GM19455 (cell line): Measurements from ENCODE around the gene BACE1.

ENCODE experiments used
- ATAC-seq: cut with Tn5 transposase; IDR thresholded peaks from one replicate; pipeline ENCODE4 v1.9.1; 2021; ENCODE audit not compliant: unreplicated experiment

BACE1 gene

GRCh38 chr11:117313091-117313490, 3.0 kb downstream of the BACE1 start:
- no peak for ATAC-seq

DNA sequence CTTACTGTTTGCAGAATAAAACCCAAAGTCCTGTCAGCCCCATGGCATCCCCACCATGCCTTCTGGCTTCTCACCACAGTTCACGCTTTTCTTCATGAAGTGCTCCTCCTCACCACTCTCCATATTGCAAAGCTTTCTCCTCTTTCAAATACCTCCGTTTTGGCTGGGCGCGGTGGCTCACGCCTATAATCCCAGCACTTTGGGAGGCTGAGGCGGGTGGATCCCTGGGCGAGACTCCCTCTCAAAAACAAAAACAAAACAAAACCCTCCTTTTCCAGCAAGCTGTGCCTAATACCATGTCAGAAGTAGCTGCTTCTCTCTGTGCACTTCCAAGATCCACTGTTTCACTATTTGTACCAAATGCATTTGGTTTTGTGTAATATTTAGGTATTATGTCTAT, 6.7 kb downstream of the BACE1 start:
- ATAC-seq, result no peak

- no peak for ATAC-seq
These were observed 10.9 kb downstream of the BACE1 start for GRCh38 chr11:117305145-117305544.

DNA sequence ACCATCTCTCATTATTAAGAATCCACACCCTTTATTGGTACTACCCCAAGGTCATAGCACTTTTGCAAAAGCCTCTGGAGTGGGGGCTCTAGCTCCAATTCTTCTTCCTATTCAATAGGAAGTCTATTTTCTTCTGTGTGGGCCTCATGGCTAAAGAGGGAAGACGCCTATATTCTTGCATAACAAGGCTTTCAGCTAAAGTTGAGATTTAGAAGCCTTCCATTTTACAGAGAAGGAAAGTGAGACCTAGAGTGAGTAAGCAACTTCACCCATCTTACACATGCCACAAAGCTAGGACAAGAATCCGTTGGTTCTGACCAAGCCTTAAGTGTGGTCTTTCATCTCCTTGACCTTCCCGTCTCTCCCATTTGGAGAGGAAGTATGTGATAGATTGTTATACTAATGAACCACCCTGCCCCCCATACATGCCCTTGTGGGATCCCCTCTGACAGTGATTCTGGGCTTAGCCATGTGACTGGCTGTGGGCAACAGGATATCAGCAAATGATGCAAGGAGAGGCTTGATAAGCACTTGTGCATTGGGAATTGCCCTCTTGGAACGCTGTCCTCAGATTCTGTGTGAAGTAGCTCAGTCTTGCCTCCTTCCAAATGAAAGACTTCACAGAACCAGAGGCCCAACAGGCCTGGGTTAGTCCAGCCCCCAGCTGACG, 12.3 kb downstream of the BACE1 start:
- ATAC-seq, result no peak

- ATAC-seq, result no peak
These were observed 13.0 kb downstream of the BACE1 start for GRCh38 chr11:117303101-117303500.

DNA sequence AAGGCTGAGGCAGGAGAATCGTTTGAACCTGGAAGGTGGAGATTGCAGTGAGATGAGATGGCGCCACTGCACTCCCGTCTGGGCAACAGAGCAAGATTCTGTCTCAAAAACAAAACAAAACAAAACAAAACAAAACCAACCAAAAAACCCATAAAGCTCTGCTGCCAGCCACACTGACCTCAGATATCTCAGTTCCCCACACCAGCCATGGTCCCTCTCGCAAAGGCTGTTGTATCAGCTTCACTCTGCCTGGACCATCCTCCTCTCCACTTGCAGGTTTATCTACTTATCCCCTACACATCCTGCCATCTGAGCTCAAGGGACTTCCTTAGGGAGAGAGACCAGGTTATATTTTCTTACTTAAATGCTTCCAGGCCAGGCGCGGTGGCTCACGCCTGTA, 13.8 kb downstream of the BACE1 start:
- no peak for ATAC-seq

DNA sequence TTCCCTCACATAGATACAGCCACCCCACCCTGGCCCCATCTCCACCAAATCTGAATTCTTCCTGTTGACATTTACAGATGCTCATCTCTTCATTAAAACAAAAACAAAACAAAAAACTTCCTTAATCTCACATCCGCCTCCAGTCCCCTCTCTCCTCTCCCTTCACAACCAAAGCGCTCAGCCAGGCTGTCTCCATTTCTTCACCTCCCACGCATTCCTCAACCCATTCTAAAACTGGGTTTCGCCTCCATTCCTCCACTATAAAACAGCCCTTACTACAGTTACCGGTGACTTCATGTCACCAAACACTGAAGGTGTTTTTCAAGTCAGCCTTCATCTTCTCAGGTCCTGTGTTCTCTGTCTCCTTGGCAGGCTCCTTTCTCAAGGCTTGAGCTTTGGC, 15.3 kb downstream of the BACE1 start:
- no peak for ATAC-seq

DNA sequence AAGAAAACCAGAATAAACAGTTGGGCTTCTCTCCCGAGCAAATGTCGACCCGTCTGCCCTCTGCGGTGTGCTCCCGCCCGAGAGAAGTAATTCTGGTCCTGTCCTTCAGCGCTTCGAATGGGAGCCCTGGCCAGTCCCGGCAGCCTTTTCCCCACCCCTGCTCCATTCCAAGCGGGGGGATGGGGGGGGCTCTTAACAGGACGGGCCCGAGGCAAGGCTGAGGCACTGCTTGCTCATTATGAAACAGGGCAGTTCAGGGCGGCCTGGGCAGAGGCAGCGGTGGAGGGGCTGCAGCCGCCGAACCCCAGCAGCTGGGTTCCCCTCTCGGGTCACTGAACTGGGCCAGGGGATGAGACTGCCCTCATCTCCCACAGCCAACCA, 15.8 kb downstream of the BACE1 start:
- no peak for ATAC-seq

GRCh38 chr11:117299351-117300282, 16.4 kb downstream of the BACE1 start:
- no peak for ATAC-seq

GRCh38 chr11:117298195-117298594, 17.9 kb downstream of the BACE1 start:
- ATAC-seq, result no peak

DNA sequence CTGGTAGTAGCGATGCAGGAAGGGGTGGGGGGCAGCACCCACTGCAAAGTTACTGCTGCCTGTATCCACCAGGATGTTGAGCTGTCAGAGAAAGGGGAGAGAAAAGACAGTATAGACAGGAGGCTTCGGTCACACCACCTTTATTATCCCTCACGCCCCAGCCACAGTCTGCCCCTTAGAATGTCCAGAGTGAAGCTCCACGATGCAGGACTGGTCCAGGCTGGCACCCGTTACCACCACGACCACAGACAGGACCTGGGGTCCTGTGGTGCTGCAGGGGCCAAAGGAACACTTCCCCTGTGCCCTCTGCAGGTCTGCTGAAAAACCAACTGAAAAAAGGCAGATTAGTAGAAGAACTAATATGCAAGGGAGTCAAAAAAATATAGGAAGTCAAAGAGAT, 19.2 kb downstream of the BACE1 start:
- ATAC-seq, result no peak

- ATAC-seq, result no peak
These were observed 20.5 kb downstream of the BACE1 start for GRCh38 chr11:117295438-117296137.

- ATAC-seq, result no peak
These were observed 23.4 kb downstream of the BACE1 start for GRCh38 chr11:117292616-117293015.

DNA sequence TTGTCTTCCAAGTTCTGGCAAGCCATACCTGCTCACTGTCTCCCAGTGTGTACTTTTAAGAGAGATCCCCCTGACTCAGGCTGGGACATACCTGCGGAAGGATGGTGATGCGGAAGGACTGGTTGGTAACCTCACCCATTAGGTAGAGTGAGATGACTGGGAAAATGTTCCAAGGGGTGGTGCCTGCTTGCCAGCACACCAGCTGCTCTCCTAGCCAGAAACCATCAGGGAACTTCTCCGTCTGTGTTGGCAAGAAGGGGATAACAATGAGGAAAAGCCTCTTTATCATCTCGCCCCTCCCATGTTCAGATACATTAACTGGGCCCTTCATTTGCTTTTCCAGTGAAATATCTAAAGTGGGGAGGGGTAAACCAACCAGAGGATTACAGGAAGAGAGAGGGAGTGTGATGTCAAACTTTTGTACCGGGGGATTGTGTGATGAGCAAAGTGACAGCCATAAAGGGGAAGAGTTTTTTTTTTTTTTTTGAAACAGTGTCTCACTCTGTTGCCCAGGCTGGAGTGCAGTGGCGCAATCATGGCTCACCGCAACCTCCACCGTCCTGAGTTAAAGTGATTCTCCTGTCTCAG, 25.2 kb downstream of the BACE1 start, which contains the start of gene BACE1-AS:
Gene BACE1-AS, plus strand, starts transcription at position 538 of the 588 bp plus-strand sequence.
- no peak for ATAC-seq

DNA sequence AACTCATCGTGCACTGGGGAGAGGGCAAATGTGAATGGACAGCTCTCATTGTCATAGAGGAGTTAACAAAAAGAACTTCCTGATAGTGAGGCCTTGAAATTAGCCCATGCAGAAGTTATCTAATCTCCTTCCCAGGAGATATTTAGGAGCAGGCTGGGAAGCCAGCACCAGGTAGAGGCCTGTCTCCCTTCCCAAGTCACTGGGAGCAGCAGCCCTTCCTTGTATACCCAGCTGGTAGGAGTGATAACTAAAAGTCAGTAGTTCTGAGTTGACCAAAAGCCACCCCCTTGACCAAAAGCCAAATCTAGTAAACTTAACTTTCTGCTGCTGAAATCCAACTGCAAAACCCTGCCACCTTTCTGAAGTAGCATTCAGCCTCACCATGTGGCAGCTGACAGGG, 26.3 kb downstream of the BACE1 start:
- no peak for ATAC-seq

GRCh38 chr11:117287668-117288067, 28.4 kb downstream of the BACE1 start:
- no peak for ATAC-seq

DNA sequence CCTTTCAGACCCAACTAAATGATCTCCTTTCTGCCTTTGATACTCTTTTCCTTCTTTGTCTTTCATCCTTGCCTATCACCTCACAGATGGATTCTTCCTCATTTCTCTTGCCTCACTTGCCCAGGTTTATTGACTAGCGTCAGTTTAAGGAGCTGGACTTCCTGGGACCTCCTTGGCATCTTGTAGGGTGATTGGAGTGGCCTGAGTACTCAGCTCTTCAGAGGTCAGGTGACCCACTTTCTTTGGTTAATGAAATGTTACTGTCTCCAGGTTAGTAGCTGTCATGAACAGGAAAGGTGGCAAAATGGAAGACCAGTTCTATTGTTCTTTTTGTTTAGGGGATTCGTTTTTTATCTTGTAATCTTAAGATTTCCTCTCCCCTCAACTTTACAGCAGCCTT, 29.5 kb downstream of the BACE1 start:
- no peak for ATAC-seq

- ATAC-seq, result no peak
These were observed 32.0 kb downstream of the BACE1 start for GRCh38 chr11:117284053-117284452.

GRCh38 chr11:117282956-117283355, 33.1 kb downstream of the BACE1 start:
- ATAC-seq, result no peak

GRCh38 chr11:117281869-117282268, 34.2 kb downstream of the BACE1 start:
- ATAC-seq, result no peak

GRCh38 chr11:117281159-117281558, 34.9 kb downstream of the BACE1 start:
- no peak for ATAC-seq
